NCI-H1105 treated with DMSO at 0.1 percent for 48 hours (cell line): ENCODE measurements around the gene FAF1.
"Not testable (repeated sequence)": the region's sequence is repeated elsewhere in the genome, so short reads cannot be mapped to it uniquely, and the experiment has no call there.

Source experiments
- DNase-seq: peaks from one replicate; lab custom pipeline; 2025; lab: John Stamatoyannopoulos, UW

FAF1 gene

GRCh38 chr1:50553921-50554320 lies 406.1 kb downstream of the FAF1 start:
- DNase-seq: no peak

GRCh38 chr1:50548243-50548642 lies 411.8 kb downstream of the FAF1 start:
- DNase-seq: no peak

- DNase-seq: no peak
Observed at GRCh38 chr1:50542362-50542761, 417.7 kb downstream of the FAF1 start.

DNA sequence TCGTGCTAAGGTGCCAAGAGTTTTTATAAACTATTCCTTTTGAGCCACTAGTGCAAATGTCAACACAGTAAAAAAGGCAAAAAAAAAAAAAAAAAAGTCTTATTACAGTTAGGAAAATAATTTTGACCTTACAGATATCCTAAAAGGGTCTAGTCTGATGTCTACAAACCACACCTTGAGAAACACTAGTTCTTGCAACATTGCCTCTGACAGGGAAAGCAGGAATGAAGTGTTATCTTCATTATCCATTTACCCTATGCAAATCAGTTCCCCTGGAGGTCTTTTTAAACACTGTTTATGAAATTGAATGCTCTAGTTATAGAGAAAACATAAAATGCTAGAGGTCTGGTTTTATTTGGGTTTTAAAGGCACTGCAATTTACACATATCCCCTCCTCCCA lies 421.6 kb downstream of the FAF1 start:
- no peak for DNase-seq

GRCh38 chr1:50531601-50532000 lies 428.5 kb downstream of the FAF1 start:
- DNase-seq: no peak

DNA sequence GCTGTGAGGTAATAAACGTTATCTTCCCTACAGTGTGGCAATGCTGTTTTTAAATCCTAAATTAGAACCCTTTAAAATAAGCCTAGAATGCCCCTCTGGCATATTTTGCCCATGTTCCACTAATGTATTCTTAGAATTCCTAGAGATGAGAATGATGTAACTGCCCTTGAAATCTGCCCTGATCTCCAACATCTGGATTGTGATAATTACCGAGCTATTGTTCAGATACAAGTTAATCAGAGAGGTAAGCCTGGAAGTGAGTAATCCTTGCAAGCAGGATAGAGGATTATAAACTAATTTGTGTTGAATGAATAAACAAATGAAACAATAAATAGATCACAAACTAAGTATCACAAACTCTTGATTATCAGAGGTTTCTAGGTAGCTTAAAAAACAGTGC lies 429.0 kb downstream of the FAF1 start:
- DNase-seq: no peak

DNA sequence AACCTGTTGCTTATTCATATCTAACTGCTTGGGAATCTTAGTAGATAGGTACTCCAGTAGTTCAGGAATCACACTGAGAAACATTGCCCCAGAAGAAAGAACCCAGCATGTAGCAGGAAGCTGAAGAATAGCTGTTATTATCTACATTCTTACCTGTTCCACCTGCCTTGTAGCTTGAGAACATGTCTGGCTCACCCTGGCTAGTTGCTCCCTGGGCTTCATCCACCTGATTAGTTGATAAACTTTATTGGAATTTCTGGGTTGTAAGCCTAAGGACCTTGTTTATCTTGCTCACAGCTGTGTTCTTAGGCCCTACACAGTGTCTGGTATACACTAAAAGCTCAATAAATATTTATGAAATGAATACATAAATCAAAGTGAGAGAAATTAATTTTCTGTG lies 430.6 kb downstream of the FAF1 start:
- no peak for DNase-seq

DNA sequence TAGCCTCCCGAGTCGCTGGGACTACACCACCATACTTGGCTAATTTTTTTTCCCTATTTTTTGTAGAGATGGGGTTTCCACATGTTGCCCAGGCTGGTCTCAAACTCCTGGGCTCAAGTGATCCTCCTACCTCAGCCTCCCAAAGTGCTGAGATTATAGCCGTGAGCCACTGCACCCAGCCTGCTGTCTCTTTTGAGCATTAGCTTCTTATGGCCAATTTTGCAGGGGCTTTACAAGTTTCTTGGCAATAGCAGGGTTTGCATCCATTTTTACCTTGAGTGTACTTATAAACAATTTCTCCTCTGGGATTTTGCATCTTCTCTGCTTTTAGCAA lies 432.1 kb downstream of the FAF1 start:
- not testable (repeated sequence) for DNase-seq

GRCh38 chr1:50527249-50527986 lies 432.6 kb downstream of the FAF1 start:
- DNase-seq: no peak

- no peak for DNase-seq
Observed at GRCh38 chr1:50526431-50526830, 433.6 kb downstream of the FAF1 start.

GRCh38 chr1:50523548-50523947 lies 436.5 kb downstream of the FAF1 start:
- DNase-seq: no peak

DNA sequence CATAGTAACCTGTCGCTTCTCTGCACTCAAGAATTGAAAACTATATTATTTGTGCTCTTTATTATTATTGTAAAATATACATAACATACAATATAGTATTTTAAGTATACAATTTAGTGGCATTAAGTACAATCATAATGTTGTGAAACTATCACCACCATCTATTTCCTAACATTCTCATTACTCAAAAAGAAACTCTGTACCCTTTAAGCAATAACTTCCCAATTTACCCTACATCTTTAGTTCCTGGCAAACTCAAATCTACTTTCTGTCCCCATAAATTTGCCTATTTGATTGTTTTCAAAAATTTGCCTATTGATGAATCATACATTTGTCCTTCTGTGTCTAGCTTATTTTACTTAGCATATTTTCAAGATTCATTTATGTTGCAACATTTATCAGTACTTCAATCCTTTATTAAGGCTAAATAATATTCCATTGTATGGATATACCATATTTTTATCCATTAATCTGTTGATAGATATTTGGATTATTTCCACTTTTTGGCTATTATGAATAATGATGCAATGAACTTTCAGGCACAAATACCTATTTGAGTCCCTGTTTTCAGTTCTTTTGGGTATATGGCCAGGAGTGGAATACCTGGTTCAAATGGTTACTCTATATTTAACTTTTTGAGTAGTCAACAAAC lies 437.2 kb downstream of the FAF1 start:
- DNase-seq: no peak

DNA sequence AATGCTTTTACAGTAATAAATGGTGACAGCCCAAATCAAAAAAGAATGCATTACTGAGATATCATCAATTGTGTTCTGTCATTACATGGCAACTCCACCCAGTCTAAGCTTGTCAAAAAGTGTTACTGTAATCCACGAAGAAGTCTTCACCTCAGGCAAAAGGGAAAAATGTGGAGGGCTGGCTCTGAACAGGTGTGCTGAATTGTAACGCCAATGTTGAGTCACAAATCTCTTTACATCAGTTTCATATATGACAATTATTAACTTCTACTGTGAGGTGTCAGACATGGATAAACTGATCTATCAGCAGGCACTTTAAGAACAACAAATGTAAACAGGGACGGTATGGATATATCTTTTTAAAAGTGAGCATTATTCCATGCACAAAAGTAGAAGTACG lies 438.4 kb downstream of the FAF1 start:
- DNase-seq: no peak

DNA sequence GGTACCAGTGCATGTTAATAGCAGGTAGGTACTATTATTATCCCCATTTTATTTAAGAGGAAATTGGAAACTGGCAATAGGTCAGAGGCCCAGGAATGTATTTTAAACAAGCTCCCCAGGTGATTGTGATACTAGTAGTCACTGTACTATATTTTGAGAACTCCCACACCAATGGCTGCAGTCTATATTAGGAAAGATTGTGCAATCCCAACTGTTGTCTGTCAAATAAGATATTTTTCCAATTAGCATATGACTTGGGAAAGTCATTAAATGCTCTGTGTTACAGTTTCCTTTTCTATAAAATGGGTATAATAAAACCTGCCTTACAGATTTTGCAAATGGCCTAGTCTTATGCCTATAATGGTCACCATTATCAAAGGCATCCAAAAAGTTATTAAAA lies 442.6 kb downstream of the FAF1 start:
- no peak for DNase-seq

DNA sequence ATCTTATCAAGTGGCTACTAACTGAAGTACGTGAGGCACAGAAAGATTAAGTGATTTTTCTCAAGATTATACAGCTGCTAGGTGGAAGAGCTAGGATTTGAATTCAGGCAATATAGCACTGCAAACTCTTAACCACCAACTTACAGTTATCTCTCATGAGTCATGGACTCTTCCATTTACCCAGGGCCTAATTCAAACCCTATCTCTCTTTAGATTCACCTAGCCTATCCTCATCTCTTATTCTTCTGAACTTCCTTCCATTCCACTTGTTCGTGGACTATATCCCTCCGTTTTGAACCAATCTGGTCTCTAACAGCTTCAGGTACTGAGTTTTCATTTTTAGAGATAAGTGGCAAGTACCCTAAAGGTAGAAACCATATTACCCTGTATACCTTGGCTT lies 444.0 kb downstream of the FAF1 start:
- no peak for DNase-seq

GRCh38 chr1:50508040-50508586 lies 452.0 kb downstream of the FAF1 start:
- no peak for DNase-seq

- DNase-seq: no peak
Observed at GRCh38 chr1:50505427-50505826, 454.6 kb downstream of the FAF1 start.

DNA sequence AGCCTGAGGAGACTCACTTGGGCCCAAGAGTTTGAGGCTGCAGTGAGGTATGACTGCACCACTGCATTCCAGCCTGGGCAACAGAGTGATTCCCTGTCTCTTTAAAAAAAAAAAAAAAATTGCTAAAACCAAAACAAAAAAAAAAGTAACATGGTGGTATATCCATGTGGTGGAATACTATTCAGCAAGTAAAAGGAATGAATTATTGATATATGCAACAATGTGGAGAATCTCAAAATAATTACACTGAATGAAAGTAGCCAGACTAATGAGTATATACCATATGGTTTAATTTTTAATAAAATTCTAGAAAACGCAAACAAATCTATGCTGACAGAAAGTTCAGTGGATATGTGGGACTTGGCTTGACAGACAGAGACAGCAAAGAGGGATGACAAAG lies 456.6 kb downstream of the FAF1 start:
- DNase-seq: no peak

GRCh38 chr1:50502147-50502546 lies 457.9 kb downstream of the FAF1 start:
- no peak for DNase-seq

DNA sequence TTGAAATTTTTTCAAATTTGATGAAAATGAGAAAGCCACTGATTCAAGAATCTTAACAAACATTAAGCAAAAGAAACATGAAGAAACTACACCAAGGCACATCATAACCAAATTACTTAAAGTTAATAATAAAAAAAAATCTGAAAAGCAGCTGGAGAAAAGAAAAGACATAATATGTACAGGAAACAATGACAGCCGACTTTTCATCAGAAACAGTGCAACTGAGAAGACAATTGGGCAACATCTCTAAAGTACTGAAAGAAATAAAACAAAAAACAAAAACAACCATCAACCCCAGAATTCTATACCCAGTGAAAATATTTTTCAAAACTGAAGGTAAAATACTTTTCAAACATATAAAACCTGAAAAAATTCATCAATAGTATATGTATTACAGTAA lies 463.1 kb downstream of the FAF1 start:
- no peak for DNase-seq

- no peak for DNase-seq
Observed at GRCh38 chr1:50493710-50494109, 466.4 kb downstream of the FAF1 start.

GRCh38 chr1:50492142-50492541 lies 467.9 kb downstream of the FAF1 start:
- no peak for DNase-seq

DNA sequence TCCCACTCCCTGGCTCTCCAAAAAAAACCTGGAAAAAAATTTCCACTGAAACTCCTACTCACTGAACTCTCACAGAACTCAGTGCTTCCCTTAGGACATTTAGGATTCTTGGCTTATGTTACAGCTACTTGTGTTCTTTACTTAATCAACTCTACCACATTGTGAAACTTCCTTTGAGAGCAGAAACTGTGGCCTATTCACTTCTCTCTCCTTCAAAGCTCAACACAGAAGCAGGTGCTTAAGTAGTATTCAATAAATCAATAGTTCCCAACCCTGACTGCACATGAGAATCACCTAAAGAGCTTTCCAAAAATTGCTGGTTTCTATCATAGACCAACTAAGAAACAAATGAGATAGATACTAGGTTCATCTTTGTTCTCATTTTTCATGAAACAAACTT lies 468.9 kb downstream of the FAF1 start:
- DNase-seq: no peak

DNA sequence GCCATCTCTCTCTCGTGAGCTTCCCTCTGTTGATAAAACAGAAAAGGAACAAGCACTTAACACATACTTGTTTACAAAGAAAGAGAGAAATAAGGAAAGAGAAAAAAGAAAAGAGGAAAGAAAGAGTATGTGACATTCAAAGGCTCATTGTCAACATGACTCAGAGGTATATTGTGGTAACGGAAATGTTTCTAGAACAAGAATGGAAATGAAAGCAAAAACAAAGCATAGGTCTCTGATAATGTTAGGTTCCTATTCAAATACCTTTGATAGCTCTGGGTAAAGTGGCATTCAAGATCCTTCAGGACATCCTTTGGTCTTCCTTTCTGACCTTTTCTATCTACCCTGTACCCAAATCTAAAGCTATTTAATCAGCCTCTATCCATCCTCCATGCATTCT lies 469.4 kb downstream of the FAF1 start:
- DNase-seq: no peak
